ENCODE results near the gene PRXL2B.

The PRXL2B gene

DNA sequence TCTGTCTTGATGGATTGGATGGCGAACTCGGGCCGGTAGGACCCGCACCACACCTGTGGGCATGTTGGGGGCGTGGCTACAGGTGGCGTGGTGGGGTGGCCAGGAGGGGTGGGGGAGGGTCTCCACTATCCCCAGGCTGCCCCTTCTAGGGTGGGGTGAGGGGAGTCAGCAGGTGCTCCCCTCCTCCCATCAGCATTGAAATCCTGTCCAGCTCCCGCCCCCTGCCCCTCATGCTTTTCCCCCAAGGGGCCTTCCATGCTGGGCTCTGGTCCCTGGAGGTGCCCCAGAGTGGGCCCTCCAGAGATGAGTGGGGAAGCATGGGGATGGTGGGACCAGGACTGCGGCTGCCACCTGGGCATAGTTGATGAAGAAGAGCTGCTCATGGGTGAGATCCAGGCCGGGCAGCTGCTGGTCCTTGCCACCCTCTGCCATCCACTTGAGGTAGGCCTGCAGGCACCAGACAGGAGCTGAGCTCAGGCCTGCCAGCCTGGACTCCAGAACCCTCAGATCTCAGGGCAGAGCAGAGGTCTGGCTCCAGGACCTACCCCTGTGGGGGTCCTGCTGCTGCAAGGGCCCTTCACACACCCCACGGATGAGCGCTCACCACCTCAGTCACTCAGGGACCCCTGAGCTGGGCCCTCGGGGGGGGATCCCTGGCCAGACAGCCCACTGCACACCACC, 5.1 kb downstream of the PRXL2B start:
- H3K9me3 Mint-ChIP-seq: no peaks in the 10 kb centered on the region
- DNase-seq (ENCODE audit: low spot score in 2 of 2) (no peak), ATAC-seq (ENCODE audit: low read depth) (no peak)
- no peak overlapping the region for H3K27ac Mint-ChIP-seq
- peaks cover 9% of the 10 kb centered on the region for H3K4me1 Mint-ChIP-seq
- peaks cover 4% of the 10 kb centered on the region for H3K27me3 Mint-ChIP-seq
- no peaks in the 10 kb centered on the region for H3K36me3 Mint-ChIP-seq
- H3K4me3 Mint-ChIP-seq: no peak overlapping the region

DNA sequence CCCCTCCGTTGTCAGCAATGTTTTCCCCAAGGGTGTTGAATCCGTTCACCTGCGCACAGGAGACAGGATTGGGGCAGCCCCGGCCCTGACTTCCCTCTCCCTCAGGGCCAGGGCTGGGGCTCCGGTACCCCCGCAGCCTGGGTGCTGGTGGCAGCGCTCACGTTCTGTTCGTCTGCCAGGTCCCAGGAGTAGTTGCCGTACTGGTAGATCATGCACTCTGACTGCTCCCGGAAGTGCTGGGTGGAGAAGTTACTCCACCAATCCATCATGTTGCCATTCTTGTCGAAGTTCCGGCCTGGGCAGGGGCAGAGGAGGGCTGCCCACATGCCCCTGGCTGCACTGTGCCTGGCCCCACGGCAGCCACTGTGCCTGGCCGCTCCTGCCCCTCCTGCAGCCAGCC, 6.1 kb downstream of the PRXL2B start:
- Mint-ChIP-seq H3K9me3 (no peaks in the 10 kb centered on the region), H3K27ac (no peak overlapping the region), H3K36me3 (no peaks in the 10 kb centered on the region), H3K27me3 (peaks cover 10% of the 10 kb centered on the region), H3K4me1 (peaks cover 13% of the 10 kb centered on the region), H3K4me3 (no peak overlapping the region)
- ATAC-seq (ENCODE audit: low read depth) (no peak), DNase-seq (ENCODE audit: low spot score in 2 of 2) (no peak)

DNA sequence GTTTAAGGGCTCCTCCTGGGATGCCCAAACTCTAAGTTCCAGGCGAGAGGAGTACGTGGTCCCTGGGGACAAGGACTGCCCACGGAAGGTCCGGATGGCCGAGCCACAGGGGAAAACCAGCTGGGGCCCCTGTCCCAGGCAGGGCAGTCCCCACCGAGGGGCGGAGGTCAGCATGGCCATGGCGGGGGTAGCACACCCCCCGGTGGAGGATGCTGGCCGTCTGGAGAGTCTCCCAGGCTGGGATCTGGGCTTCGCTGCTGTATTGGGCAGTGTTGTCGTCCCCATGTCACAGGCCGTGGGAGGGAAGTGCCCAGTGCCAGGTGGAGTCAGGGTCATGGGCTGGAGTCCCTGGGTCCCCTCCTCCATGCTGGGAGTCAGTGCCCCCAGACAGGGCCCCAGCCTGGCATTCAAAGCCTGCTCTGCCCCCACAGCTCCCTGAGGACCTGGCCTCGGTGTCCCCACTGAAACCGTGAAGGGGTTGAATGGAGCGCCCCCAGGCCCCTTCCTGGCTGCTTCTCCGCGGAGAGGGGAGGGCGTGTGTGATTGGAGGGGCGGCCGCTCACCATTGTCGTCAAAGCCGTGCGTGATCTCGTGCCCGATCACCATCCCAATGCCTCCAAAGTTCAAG, 6.8 kb downstream of the PRXL2B start:
- no peaks in the 10 kb centered on the region for H3K9me3 Mint-ChIP-seq
- DNase-seq (ENCODE audit: low spot score in 2 of 2) (no peak), ATAC-seq (ENCODE audit: low read depth) (no peak)
- no peaks in the 10 kb centered on the region for H3K36me3 Mint-ChIP-seq
- H3K4me1 Mint-ChIP-seq: peaks cover 14% of the 10 kb centered on the region
- no peak overlapping the region for H3K4me3 Mint-ChIP-seq
- no peak overlapping the region for H3K27ac Mint-ChIP-seq
- peaks cover 11% of the 10 kb centered on the region for H3K27me3 Mint-ChIP-seq

DNA sequence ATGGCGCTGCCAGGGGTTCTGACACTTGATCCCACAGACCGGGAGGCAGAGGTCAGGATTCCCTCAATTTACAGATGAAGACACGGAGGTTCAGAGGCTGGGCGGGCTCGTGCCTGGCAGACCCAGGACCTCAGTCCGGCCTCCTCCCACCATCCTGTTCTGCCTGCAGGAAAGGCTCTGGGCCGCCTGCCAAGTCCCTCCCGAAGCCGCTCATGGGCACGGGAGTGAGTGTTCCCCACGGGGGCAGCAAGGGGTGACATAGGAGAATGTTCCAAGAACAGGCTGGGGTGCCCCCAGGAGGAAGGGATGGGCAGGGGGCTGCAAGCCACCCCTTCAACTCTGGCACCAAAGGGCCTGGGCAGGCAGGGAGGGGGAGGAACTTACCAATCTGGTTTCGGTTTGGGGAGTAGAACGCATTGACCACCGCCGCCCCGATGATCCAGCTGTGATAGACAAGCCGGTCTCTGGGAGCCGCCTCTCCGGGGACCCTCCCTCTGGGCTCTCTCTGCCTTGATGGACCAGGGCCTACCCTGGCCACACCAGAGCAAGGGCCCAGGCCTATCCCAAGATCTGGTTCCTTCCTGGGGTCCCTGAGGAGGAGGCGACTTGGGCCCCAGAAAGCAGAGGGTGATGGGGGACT, 7.5 kb downstream of the PRXL2B start:
- H3K27me3 Mint-ChIP-seq: peaks cover 13% of the 10 kb centered on the region
- no peak overlapping the region for H3K4me3 Mint-ChIP-seq
- no peak overlapping the region for H3K27ac Mint-ChIP-seq
- DNase-seq (ENCODE audit: low spot score in 2 of 2): no peak
- ATAC-seq (ENCODE audit: low read depth): no peak
- H3K4me1 Mint-ChIP-seq: peaks cover 14% of the 10 kb centered on the region
- peaks cover 3% of the 10 kb centered on the region for H3K36me3 Mint-ChIP-seq
- H3K9me3 Mint-ChIP-seq: peaks cover 4% of the 10 kb centered on the region

DNA sequence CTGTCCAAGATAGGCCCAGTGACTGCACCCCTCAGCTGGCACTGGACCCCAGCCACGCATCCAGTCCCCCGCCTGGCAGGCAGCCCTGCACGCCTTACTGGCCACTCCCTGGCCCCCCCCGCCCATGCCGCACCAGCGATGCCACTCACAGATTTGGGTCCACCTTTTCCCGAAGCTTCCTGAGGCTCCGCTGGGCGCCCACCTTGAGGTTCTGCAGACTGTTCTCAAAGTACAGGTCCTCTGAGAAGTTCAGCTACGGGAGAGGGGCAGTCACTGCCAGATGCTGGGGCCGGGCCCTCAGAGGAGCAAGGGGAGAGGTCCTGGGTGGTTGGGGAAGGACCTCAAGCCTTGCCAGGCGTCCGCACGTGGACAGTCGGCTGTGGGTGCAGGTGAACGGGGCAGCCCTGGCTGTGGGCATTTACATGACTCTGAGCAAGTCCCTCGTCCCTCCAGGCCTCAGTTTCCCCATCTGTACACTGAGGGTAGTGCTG, 8.1 kb downstream of the PRXL2B start:
- H3K4me1 Mint-ChIP-seq: peaks cover 14% of the 10 kb centered on the region
- DNase-seq (ENCODE audit: low spot score in 2 of 2) (no peak), ATAC-seq (ENCODE audit: low read depth) (no peak)
- H3K4me3 Mint-ChIP-seq: no peak overlapping the region
- H3K27me3 Mint-ChIP-seq: peaks cover 13% of the 10 kb centered on the region
- H3K27ac Mint-ChIP-seq: no peak overlapping the region
- H3K36me3 Mint-ChIP-seq: peaks cover 3% of the 10 kb centered on the region
- H3K9me3 Mint-ChIP-seq: peaks cover 4% of the 10 kb centered on the region

DNA sequence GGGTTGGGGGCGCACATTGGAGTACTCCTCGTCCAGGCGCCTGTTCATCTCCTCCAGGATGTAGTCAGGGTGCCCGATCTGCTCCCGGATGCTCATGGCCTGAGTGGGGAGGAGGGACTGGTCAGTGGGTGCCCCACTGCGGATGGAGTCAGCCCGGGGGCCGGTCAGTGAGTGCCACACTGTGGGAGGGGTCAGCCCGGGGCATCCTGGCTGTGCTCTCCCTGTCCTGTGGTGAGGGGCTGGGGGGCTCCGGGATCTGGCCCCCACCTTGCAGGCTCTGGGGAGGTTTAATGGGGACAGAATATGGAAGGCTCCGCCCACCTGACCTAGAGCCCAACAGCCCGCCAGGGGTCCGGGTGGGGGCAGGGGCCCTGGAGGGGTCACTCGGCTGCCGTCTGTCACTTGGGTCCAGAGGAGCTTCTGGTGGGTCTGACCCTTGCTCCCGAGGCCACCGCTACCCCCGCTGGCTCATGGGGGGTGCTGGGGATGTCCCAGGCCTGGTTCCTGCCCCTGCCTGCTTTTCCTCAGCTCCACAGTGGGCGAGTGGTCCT, 8.8 kb downstream of the PRXL2B start:
- peaks cover 13% of the 10 kb centered on the region for H3K27me3 Mint-ChIP-seq
- ATAC-seq (ENCODE audit: low read depth) (no peak), DNase-seq (ENCODE audit: low spot score in 2 of 2) (no peak)
- no peak overlapping the region for H3K27ac Mint-ChIP-seq
- peaks cover 3% of the 10 kb centered on the region for H3K36me3 Mint-ChIP-seq
- peaks cover 4% of the 10 kb centered on the region for H3K9me3 Mint-ChIP-seq
- H3K4me3 Mint-ChIP-seq: no peak overlapping the region
- peaks cover 14% of the 10 kb centered on the region for H3K4me1 Mint-ChIP-seq

DNA sequence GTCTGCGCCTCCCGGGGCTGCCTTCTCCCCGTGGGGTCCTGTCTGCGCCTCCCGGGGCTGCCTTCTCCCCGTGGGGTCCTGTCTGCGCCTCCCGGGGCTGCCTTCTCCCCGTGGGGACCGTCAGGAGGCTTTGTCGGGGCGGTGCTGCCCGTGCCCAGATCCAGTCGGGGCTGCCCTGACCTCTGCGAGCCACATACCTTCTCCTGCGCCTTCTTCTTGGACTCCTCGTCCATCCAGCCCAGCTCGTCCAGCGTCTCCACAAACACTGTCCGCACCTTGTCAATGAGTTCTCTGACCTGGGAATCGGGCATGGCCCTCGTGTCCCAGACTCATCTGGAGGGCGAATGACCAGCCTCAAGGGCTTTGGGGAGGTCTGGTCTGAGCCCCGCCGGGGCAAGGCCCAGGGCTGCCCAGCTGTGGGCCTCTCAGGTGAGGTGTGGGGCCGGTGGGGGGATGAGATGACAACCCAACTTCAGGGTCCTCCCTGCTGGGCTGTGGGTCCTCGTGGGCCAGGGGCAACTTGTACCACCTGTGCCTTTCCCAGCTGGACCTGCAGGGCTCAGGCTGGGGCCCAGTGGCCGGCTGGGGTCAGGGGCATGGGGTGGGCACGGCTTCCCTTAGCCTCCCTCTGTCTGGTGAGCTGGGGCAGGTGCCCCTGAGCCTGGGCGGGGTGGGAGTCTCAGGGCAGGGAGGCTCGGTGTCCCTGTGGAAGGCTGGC, 9.4 kb downstream of the PRXL2B start:
- peaks cover 13% of the 10 kb centered on the region for H3K27me3 Mint-ChIP-seq
- peaks cover 4% of the 10 kb centered on the region for H3K9me3 Mint-ChIP-seq
- ATAC-seq (ENCODE audit: low read depth): no peak
- DNase-seq (ENCODE audit: low spot score in 2 of 2): no peak
- H3K36me3 Mint-ChIP-seq: peaks cover 3% of the 10 kb centered on the region
- no peak overlapping the region for H3K27ac Mint-ChIP-seq
- H3K4me1 Mint-ChIP-seq: peaks cover 14% of the 10 kb centered on the region
- H3K4me3 Mint-ChIP-seq: no peak overlapping the region

DNA sequence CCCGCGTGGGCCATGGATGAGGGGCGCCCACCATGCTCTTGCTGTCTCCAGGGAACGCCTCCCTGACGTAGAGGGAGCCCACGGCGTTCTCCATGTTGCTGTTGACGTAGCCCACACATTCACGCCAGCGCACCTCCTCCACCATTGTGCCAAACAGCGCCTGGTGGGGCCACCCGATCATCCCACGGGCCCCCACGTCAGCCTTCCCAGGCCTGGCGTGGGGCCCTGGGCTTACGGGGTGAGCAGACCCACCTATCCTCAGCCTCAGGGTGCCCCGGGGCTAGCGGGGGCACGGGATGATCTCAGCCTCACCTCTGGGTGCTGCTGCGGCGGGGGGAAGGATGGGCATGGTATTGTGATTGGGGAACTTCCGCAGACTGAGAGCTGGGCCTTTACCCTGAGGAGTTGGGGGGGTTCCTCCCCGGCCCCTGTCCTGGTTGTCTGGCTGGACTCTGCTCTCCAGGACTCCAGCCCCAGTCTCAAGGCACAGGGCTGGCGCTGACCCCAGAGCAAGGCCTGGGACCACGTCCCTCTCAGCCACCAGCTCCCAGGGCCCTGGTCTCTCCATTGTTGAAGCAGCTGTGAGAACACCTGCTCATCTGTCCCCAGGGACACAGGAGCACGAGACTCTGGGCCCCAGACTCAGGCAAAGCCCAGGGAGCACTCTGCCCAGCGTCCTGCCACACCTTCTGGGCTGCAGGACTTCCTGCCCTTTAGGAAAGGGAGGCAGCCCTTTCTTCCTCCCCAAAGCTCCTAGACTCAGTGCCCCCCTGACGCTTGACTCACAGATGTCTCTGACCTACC, 10.2 kb downstream of the PRXL2B start:
- ATAC-seq (ENCODE audit: low read depth) (peak; percentile 35), DNase-seq (ENCODE audit: low spot score in 2 of 2) (no peak)
- Mint-ChIP-seq H3K9me3 (peaks cover 4% of the 10 kb centered on the region), H3K27ac (no peak overlapping the region), H3K36me3 (peaks cover 3% of the 10 kb centered on the region), H3K27me3 (peaks cover 12% of the 10 kb centered on the region), H3K4me3 (no peak overlapping the region), H3K4me1 (peaks cover 13% of the 10 kb centered on the region)

DNA sequence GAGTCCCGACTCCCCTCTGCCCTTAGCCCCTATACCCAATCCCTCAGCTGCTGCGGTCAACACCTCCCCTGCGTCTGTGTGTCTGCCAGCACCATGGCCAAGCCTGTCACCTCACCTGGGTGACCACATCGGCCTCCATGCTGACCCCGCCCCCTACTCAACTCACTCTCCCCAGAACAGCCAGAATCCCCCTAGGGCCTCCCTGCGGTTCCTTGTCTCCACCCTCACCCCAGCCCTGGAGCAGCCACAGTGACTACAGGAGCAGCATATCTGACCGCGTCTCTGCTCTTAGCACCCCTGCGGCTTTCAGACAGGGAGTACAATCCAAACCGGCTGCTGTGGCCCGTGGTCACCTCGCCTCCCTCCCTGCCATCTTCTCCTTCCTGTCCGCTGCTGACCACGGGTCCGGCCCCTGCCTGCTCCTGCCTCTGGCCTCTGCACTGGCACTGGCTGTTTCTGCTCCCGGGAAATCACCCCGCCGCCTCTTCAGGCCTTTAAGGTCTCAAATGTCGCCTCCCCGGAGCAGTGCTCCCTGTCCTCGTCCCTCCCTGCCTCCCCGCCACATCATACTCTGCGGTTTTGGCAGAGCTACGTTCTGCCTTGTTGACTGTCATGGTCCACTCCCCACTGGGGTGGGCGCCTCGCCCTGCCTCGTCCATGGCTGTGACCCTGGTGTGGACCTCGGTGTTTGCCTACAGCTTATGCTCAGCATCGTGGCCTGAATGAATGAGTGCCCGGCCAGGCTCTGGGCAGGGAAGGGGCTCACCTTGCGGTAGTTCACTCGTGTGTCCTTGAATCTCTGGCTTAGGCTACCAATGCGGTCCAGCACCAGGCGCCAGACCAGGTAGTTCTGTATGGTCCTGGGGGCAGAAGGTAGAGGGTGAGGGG, 11.1 kb downstream of the PRXL2B start:
- ATAC-seq (ENCODE audit: low read depth): no peak
- peaks cover 3% of the 10 kb centered on the region for H3K36me3 Mint-ChIP-seq
- peaks cover 11% of the 10 kb centered on the region for H3K4me1 Mint-ChIP-seq
- H3K9me3 Mint-ChIP-seq: peaks cover 4% of the 10 kb centered on the region
- H3K4me3 Mint-ChIP-seq: no peak overlapping the region
- peaks cover 16% of the 10 kb centered on the region for H3K27me3 Mint-ChIP-seq
- H3K27ac Mint-ChIP-seq: no peak overlapping the region
- DNase-seq (ENCODE audit: low spot score in 2 of 2): no peak

DNA sequence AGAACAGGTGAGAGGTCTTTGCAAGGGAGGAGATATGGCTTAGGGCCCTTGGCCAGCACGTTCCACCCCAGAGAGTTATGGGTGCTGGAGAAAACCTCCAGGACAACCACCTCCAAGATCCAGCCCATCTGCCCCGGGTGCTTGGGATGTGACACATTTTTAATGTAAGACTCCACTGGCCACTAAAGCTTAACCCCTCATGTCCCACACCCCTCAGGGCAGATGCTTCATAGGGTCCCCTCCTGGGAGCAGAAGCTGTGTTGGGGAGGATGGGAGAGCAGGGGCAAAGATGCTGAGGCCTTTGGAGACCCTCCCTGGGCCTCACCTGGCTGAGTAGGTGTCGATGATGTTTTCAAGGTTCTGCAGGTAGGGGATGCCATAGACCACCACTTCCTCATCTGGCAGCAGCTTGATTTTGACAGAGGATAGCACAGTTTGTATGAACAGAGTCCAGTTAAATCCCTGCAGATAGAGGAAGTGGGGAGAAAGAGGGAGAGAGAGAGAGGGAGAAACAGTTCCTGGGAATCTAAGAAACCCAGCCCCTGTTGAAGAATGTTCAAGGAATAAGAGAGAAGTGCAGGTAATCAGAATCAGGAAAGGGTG, 11.9 kb downstream of the PRXL2B start:
- peaks cover 14% of the 10 kb centered on the region for H3K27me3 Mint-ChIP-seq

DNA sequence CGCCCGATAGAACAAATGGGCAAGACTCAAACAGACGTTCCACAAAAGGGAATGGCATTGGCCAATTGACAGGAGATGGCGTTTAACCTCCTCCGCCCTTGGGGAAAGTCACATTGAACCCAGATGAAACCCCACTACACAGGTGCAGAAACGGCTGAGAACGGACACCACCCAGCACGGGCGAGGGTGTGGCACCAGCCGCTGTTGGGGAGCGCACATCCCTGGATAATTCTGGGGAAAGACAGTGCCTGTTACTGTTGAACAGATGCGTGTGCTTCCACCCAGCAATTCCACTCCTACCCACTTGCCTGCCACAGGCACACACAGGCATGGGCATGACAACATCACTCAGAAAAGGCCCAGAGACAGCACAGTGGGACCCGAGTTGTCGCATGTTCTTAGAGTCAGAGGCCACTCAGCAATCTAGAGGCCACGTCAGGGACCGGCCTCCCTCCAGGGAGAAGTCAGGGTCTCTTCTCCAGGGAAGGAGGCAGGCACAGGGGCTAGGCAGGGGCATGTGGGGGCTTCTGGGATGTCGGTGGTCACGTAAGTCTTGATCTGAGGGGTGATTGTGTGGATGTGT, 15.2 kb downstream of the PRXL2B start:
- ATAC-seq (ENCODE audit: low read depth) (no peak), DNase-seq (ENCODE audit: low spot score in 2 of 2) (no peak)
- Mint-ChIP-seq H3K4me1 (peaks cover 9% of the 10 kb centered on the region), H3K4me3 (no peak overlapping the region), H3K27me3 (peaks cover 18% of the 10 kb centered on the region), H3K27ac (no peak overlapping the region), H3K9me3 (peaks cover 4% of the 10 kb centered on the region), H3K36me3 (peaks cover 3% of the 10 kb centered on the region)

More for the DNA sequence above, 11.9 kb downstream of the PRXL2B start:
- Mint-ChIP-seq H3K4me3 (no peak overlapping the region), H3K36me3 (peaks cover 3% of the 10 kb centered on the region), H3K9me3 (peaks cover 4% of the 10 kb centered on the region), H3K4me1 (peaks cover 9% of the 10 kb centered on the region), H3K27ac (no peak overlapping the region)
- ATAC-seq (ENCODE audit: low read depth): no peak
- no peak for DNase-seq (ENCODE audit: low spot score in 2 of 2)

DNA sequence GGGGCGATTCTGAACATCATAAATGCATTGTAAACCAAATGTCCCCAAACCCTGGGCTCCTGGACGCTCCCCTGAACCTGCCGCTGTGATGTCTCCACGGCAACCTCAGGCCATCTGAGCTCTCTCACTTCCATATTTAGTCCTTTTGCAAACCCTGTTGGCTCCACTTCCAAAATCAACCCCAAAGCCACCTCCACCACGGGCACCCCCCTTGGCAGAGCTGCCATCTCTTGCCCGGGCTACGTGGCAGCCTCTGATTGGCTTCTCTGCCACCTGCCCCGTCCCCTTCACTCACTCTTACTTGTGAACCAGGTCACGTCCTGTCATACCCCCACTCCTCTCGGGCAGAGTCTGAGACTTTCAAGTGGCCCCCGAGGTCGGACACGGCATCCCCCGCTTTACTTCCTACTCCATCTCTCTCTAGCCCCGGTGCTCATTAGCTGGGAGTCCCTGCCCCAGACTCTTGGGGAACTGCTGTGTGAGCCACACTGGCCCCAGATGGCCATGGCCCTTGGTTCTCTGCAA, 15.8 kb downstream of the PRXL2B start:
- Mint-ChIP-seq H3K9me3 (peaks cover 4% of the 10 kb centered on the region), H3K27me3 (peaks cover 15% of the 10 kb centered on the region), H3K4me1 (peaks cover 4% of the 10 kb centered on the region), H3K27ac (no peak overlapping the region), H3K36me3 (peaks cover 3% of the 10 kb centered on the region), H3K4me3 (no peak overlapping the region)
- ATAC-seq (ENCODE audit: low read depth) (no peak), DNase-seq (ENCODE audit: low spot score in 2 of 2) (no peak)
